GM21423 (cell line): ENCODE results near the gene GSAP.
"Not testable (repeated sequence)": the region's sequence is repeated elsewhere in the genome, so short reads cannot be mapped to it uniquely, and the experiment has no call there.

Experiments
- ATAC-seq: cut with Tn5 transposase; IDR thresholded peaks from one replicate; pipeline ENCODE4 v1.9.1; 2021; ENCODE audit warnings: mild to moderate bottlenecking, moderate library complexity; ENCODE audit not compliant: unreplicated experiment

GSAP gene

GRCh38 chr7:77415823-77416620 lies at the start of gene GSAP:
TSS of gene GSAP (minus strand) at chr7:77416349. CDS start at chr7:77416321, 28 bp downstream.
- peak; percentile 48 for ATAC-seq

- ATAC-seq = no peak
These were observed 49.1 kb upstream of the GSAP start for GRCh38 chr7:77465256-77465655.

GRCh38 chr7:77464589-77464988 lies 48.4 kb upstream of the GSAP start:
- peak; percentile 43 for ATAC-seq

- ATAC-seq = peak; percentile 55
These were observed 47.5 kb upstream of the GSAP start for GRCh38 chr7:77463632-77464031.

GRCh38 chr7:77461842-77462241 lies 45.7 kb upstream of the GSAP start:
- no peak for ATAC-seq

GRCh38 chr7:77461246-77461645 lies 45.1 kb upstream of the GSAP start:
- ATAC-seq = no peak

GRCh38 chr7:77460057-77460486 lies 43.9 kb upstream of the GSAP start:
- ATAC-seq = no peak

GRCh38 chr7:77459311-77459726 lies 43.2 kb upstream of the GSAP start:
- ATAC-seq = no peak

GRCh38 chr7:77458786-77459185 lies 42.6 kb upstream of the GSAP start:
- ATAC-seq = no peak

DNA sequence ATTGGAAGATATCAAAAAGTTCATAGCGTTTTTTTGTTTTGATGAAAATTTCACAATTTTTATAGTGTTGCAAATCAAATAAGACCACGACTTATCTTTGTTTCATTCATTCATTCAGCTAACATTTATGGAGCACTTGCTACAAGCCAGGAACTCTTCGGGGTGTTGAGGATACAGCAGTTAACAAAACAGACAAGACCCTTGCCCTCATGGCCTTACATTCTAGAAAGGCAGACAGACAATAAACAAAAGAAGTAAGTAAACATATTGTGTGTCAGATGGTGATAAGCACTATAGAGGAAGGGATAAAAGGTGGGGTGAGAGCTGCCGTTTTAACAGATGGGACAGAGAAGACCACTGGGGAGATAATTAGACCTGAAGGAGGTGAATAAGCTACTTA lies 41.6 kb upstream of the GSAP start:
- ATAC-seq = no peak

DNA sequence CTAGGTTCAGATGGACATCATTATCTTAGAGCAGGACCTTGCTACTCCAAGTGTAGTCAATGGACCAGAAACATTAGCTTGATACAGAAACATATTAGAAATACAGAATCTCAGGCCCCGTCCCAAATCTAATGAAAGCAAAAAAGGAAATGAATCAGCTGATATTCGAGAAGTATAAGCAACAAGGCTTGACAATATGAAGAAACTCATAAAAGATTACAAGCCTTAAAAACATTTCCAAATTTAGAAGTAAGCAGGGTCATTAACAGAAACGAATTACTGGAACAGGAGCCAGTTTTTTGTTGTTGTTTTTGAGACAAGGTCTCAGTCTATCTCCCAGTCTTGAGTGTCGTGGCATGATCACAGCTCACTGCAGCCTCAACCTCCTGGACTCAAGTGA lies 40.5 kb upstream of the GSAP start:
- ATAC-seq = no peak

DNA sequence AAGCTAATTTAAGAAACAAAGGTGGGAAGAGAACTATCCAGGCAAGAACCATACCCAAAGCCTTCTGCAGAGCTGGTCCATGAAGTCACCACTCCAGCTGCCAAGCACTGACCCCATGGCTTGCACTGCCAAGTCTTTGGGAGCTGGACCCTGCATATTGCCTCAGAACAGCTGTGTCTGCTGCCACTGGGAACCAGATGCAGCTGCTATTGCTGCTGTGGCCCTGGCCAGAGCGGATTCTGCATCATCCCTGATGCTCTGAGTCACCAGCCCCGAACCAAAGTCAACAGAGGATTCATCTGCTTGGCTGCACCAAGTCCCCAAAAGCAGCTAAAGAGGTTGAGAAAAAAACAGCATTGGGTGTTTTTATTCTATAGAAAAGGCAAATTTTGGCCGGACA lies 39.2 kb upstream of the GSAP start:
- no peak for ATAC-seq

GRCh38 chr7:77454802-77455201 lies 38.7 kb upstream of the GSAP start:
- ATAC-seq = no peak

GRCh38 chr7:77453531-77453930 lies 37.4 kb upstream of the GSAP start:
- no peak for ATAC-seq

GRCh38 chr7:77451950-77452349 lies 35.8 kb upstream of the GSAP start:
- not testable (repeated sequence) for ATAC-seq

GRCh38 chr7:77450613-77451012 lies 34.5 kb upstream of the GSAP start:
- no peak for ATAC-seq

DNA sequence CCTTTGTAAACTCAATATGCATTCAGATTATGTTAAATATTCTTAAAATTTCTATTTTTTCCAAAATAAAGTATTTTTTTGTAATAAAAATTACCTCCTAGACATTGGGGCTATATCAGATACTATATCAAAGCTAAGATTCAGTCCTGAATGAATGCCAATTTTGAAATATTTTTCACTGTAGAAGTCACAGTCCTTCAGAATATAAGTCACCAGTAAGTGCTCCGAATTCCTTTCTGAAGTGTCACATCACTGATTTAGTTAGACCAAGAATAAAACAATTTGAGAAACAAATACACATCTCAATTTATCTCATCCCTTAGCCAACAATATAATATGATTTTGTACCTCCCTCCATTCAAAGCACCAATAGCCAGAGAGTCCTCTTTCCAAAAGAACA lies 33.9 kb upstream of the GSAP start:
- no peak for ATAC-seq

DNA sequence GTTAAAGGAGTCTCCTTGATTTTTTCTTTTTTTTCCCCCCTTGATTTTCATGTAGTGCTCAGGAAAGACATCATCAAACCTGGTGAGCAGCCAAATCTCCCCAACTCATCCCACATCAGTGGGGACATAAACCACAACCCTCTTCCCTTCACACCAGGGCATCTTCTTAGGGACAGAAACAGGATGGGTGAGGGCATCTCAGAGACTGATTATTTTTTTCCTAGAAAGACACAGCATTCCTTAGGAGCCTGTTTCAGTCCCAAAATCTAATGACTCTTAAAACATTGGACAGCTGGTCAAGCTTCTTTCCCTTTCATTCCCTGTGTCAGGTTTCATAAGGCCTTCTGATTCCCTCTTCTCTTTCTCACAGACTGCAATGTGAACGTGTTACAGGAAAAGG lies 31.5 kb upstream of the GSAP start:
- ATAC-seq = no peak

DNA sequence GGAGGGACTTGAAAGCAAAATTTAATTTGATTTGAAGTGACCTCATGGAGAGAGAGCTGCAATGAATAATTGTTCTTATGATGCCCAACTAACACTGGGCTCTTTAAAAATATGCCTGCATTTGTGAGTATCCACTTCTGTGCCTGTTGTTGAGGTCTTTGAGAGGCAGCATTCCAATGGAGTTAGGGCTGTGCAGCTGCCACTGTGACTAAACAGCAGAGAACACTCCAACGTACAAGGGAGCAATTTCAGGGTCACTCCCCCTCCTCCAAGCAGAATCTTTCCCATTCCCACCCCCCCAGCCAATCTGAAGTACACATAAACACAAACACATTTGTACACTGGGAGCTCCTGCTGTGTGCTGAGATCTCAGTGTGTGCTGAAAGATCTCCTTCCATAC lies 28.0 kb upstream of the GSAP start:
- no peak for ATAC-seq

DNA sequence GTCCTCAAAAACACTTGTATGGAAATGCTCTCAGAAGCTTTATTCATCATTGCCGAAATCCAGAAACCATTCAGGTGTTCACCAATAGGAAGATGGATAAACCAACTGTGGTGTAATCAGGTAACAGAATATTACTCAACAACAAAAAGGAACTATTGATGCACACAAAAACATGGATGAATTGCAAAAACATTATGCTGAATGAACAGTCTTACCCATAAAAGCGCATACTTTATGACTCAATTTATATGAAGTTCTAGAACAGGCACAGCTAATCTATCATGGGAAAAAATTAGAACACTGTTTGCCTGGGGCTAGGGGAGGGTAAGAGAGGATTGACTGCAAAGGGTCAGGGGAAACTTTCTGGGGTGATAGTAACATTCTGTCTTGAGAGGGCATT lies 26.9 kb upstream of the GSAP start:
- ATAC-seq = no peak

GRCh38 chr7:77442636-77443035 lies 26.5 kb upstream of the GSAP start:
- no peak for ATAC-seq

DNA sequence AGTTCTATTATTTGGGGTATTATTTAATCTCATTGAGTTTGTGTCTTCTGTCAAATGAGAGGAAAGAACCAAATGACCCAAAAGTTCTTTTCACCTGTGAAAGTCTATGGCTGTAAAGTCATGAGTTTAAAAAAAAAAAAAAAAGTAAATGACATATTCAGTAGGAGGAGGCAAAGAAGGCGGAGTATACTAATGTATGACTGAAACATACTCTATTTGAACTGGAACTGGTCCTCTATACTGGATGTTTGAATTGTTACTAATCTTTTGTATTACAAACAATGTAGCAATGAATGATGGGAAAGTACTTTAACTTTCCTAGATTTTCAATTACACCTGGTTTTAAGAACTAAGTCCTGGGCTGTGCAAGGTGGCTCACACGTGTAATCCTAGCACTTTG lies 24.9 kb upstream of the GSAP start:
- ATAC-seq = no peak

DNA sequence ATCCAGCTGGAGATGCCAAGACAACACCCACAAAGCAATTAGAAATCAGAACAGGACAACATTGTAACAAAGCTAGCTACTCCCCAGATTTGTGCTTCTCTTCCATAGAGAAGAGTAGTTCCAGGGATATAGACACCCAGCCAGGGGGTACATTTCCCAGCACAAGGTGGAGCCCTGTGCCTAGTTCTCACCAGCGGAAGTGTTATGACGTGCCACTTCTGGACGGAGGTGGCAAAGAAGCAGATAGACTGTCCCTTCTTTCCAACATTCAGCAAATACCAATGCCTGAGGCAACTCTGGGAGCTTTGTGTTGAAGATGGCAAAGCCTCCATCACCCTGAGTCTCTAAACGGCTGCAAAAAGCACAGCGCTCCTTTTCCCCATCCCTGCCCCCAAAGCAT lies 23.4 kb upstream of the GSAP start:
- ATAC-seq = no peak
